ENCODE measurements around the gene IQCN.

Gene IQCN

DNA sequence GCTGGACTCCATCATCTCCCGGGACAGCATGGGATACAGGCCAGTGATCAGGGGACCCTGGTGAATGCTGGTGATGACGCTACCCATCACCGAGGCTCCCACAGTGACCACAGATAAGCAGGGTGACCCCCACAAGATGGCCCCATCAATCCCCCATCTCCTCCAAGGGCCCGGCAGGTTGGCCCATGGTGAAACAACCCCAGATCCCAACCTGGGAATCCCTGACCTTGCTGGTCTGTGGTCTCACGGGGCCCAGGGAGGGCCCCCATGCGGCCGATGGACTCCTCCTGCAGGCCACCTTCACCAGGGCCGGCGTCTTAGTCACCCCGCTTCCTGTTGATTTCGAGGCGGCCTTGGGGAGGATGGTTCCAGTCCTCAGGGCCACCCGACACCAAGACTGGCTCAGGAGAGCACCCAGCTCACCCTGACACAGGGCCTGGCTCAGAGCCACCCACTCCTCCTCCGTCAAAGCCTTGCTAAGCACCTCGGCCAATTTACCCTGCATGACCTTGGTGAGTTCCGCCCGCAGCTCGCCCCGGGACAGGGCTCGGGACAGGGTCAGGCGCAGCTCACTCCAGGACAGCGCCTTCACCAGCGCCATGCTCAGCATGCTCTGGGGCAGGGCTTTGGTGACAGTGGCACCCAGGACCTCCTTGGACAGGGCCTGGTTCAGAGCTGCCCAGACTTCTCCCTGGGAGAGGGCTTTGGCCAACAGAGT, 10.0 kb downstream of the IQCN start:
- DNase-seq, result no peak

DNA sequence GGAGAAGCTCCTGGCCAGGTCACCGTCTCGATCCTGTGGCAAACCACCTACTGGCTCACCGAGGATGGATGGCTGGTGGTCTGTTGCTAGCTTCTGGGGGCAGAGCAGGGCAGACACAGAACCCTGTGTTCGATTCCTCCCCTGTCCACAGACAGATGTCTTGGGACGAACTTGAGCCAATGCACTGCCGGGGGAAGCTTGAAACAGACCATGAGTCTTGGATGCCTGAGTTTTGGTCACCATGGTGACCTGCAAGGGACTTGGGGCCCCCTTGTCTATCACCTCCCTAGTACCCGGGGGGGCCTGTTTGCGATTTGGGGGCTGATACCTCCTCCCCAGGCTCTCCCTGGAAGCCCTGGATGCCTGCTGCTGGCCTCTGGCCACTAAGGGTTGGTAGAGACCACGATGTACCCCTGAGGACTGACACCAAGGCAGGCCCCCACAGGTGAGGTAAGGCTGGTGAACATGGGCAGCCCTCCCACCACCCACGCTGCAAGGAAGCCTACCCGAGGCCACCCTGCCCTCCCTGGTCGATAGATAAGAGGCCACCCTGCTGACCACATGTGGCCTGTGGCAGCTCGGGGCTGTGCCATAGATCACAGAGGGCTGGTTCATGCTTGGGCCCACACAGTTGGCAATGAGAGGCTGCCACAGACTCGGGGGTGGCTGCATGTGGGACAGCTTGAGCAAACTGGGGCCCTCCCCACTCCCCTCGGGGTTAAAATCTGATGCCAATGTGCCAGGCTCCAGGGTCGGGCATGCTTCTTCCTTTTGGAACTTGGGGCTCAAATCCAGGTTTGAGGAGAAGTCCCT, 10.7 kb downstream of the IQCN start:
- DNase-seq, result no peak

DNA sequence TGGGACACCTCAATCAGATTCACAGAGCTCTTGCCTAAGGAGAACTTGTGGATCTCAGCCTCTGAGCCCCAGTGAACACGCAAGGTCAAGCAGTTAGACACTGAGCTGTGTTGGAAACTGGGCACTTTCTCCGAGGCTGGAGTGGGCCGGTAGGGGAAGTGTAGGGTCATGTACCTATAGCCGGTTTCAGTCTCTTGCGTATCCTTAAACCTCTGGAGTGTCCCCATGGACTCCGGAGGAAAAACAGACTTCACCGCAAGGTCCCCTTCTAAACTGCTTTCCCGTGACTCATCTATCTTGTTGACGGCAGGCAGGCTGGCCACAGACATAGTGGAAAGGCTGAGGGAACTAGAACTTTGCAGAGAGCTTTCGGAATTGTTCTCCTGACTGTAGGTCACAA, 11.3 kb downstream of the IQCN start:
- DNase-seq, result no peak

DNA sequence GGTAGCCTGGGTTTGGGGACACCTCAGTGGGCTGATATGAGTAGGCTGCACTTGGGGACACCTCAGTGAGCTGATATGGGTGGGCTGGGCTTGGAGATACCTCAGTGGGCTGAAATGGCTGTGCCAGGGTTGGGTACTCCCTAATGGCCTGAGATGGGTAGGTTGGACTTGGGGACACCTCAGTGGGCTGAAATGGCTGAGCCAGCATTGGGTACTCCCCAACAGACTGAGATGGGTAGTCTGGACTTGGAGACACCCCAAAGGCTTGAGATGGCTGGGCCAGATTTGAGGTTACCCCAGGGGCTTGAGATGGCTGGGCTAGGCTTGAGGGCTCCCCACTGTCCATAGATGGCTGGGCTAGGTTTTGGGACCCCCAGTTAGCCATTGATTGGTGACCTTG, 12.1 kb downstream of the IQCN start:
- no peak for DNase-seq

DNA sequence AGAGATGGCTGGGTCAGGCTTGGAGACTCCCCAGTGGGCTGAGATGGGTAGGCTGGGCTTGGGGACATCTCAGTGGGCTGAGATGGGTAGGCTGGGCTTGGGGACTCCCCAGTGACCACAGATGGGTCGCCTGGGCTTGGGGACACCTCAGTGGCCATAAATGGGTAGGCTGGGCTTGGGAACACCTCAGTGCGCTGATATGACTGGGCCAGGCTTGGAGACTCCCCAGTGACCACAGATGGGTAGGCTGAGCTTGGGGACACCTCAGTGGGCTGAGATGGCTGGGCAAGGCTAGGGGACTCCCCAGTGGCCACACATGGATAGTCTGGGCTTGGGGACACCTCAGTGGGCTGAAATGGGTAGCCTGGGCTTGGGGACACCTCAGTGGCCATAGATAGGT, 12.8 kb downstream of the IQCN start:
- DNase-seq, result no peak

DNA sequence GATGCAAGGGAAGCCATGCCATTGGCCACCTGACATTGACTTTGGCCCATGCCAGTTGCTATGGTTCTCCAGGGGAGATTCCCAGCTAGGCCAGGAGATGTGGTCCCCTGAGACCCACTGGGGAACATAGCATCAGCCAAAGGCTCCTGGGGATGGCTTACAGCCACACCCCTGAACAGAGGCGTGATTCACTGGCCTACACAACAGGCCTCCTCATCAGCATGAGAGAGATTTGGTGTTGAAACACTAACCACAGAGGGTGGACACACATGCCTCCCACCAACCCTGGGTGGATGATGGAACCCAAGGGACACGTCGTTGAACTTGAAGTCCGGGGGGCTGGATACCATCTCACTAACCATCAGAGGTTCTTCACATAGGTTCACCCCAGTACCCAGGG, 14.4 kb downstream of the IQCN start:
- no peak for DNase-seq

DNA sequence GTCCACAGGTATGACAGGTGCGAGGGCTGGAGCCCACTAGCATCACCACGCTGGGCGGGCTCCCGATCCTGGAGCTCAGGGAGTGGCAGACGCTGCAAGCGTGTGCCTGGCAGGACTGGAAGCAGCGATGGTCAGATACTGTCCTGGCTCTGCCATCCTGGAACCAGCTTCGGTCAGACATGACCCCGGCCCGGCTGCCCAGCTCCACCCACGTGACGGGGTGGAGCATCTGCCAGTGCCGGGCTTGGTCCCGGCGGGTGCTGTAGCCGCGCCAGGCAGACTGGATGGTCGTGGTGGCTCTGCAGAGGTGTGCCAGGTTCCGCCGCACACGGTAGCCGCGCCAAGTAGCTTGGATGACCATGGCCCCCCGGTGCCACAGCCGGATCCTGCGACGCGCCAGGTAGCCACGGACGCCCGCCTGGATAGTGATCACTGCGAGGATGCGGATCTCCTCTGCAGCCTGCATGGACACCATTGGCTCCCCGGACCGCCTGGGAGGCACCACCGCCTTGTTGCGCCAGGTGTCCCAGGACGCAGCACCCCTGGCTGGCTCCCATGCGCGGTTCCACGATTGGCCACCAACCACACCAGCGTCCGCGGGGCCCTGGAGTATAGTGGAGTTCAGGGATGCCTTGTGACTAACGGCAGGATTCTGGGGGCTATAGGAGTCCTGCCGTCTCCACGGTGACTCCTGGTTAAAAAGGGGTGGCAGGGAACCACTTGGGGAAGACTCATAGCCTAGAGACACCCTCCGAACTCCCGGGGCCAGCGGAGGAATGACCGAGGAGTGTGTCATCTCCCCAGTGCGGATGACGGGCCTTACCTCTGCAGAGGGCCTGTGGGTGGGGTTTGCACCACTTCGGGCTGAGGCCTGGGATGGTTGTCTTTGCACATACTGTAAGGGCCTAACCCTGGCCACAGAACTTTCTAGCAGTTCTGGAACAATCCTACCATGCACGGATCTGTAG, 16.5 kb downstream of the IQCN start:
- DNase-seq, result no peak

DNA sequence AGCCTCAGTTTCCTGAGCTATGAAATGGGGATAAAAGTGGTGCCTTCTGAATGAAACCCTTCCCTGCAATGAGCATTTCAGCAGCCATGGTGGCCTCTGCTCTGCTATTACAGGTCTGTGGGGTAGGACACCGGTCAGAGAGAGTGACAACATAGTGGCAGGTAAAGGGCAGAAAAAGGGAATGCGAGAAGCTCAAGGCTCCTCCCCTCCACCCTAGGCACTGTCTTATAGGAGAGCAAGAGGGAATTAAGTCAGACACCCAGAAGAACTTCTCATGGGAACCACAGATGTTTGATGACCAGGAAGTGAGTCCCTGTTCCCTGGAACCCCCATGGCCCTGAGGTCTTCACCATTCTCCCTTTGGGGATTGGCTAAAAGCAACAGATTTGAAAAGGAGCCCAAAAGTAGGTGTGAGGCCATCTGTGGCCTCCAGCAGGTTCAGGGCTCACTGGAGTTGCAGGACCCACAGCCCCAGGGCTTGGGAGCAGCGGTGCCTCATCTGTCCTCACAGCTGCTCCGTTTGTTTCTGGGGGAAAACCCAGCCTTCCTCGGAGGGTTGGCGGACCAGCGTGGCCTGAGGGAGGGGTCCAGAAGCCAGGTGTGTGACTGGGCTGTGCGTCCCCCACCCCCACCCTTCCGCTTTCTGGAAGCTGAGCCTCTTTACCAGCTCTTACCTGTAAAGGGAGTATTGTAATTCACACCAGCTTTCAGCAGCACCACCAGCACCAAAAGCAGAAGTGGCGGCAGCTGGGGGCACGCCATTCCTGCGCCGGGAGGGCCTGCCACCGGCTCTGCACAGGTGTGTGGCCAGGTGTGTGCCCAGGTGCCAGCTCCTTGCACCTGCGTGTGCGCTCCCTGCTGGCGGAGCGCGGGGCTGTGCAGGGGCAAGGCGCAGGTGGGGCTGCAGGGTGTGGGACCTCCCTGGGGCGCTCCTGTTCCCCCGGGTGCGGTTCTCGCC, 19.4 kb downstream of the IQCN start:
- DNase-seq, result no peak

DNA sequence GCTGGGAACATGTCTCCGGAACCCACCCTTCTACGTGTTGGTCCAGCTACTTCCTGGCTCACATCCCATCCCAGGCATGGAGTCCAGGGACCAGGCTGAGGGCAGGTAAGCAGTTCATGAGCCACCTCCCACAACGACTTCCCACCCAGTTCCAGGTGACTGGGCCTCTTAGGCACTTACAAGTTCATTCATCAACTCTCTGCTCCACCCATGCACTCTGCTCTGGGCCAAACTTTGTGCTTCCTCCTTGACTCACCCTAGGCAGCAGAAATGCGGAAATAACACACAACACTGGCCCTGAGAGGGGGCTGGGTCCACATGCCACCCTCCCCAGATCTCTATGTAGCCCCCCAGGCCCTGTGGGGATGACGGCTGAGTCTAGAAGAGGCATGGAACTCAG, 20.5 kb downstream of the IQCN start:
- no peak for DNase-seq

DNA sequence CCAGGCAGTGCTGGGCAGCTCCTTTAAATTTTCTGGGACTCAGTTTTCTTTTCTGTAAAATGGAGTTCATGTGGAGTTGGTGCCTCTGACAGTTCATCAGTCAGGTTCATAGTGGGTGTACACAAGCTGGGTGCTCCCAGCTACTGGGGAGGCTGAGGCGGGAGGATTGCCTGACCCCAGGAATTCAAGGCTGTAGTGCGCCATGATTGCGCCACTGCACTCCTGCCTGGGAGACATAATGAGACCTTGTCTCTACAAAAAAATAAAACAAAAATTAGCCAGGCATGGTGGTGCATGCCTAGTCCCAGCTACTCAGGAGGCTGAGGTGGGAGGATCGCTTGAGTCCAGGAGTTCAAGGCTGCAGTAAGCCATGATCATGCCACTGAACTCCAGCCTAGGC, 21.1 kb downstream of the IQCN start:
- no peak for DNase-seq

DNA sequence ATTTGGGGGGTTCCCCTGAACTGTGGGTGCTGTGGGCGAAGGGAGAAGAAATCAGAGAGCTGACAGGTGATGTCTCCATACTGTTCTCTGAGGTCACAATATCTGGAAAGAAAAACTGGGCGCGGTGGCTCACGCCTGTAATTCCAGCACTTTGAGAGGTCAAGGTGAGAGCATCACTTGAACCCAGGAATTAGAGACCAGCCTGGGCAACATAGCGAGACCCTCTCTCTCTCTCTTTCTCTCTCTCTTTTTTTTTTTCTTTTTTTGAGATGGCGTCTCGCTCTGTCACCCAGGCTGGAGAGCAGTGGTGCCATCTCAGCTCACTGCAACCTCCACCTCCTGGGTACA, 21.9 kb downstream of the IQCN start:
- no peak for DNase-seq

DNA sequence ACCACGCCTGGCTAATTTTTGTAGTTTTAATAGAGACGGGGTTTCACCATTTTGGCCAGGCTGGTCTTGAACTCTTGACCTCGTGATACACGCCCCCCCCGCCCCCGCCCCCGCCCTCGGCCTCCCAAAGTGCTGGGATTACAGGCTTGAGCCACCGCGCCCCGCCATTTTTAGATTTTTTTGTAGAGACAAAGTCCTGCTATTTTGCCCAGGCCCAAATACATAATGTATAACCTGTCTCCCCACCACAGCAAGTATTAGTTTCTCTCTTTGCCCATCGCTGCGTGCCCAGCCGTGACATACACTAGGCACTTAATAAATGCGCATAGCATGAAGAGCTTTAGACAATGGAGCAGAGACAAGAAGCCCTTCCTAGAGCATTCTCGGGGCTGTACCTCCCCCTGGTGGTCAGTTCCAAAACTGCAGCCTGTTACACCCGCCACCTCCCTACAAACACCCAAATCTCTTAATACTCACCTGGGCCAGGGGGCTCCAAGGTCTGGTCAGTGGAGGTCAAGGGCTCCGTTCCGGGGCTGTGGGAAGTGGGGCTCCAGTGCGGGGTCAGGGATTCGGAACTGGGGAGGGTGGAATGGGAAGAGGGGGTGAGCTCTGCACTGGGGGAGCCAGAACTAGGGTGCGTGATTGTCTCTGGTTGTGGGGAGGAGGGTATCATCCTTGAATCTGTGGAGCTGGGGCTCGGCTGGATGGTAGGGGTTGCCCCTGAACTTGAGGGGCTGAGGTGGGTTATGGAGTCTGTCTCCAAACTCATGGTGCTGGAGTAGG, 22.5 kb downstream of the IQCN start:
- peak; percentile 44 for DNase-seq

DNA sequence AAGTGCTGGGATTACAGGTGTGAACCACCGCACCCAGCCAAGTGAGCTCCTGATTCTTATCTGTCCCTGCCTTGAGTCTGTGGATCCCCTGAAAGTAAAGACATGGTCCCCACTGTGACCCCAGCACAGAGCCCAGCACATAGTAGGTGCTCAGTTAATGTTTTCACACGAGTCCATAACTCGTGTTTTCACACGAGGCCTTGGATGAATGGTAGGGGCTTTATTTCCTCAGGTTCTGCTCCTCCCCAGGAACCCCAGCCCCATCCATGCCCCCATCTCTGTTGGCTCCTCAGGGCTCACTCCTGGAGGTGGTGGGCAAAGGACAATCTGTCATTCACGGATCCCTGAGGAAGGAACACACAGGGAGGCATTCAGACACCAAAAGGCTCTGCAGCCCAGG, 24.4 kb downstream of the IQCN start:
- DNase-seq, result no peak

DNA sequence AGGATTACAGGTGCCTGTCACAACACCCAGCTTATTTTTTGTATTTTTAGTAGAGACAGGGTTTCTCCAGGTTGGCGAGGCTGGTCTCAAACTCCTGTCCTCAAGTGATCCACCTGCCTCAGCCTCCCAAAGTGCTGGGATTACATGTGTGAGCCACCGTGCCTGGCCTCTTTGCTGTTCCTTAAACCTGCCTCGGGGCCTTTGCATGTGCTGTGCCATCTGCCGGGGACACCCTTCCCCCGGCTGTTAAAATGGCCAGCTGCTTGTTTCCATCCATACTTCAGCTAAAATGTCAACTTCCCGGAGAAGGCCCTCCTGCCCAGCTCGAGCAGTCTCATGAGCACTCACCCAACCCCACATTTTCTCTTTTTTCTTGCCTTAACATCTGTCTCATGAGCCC, 29.0 kb downstream of the IQCN start:
- no peak for DNase-seq

DNA sequence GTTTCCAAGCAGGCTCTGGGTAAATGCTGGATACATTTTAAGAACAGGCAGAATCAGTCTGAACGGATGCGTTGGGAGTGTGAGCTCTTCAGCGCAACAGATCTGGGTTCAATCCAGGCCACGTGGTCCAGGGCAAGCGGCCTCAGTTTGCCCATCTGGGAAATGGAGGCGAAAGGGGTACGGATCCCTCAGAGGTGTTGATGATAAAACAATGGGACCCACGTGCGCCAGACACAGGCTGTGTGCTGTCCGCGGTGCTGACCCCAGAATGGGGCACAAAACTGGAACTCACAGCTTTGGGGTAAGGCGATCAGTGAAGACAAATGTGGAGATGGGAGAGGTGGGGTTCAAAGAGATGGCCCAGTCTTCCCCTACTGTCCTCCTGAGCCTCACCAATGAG, 34.9 kb downstream of the IQCN start:
- DNase-seq, result no peak

DNA sequence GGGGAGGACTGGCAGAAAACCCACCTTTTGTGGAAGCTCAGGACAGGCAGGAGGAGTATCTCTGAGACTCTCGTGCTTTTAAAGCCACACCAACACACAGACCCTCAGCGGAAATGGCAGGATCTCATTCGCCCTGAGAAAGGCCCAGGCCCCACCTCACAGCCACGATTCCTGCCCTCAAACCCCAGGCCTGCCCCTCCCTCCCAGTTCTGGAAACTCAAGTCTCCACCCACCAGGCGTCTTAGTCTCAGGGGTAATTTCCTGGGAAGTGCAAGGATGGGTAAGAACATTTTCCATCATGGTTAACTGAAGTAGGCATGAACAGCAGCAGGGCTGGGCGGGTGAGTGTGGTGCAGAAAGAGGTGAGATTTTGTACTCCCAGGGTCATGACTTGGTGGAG, 40.1 kb downstream of the IQCN start:
- no peak for DNase-seq

DNA sequence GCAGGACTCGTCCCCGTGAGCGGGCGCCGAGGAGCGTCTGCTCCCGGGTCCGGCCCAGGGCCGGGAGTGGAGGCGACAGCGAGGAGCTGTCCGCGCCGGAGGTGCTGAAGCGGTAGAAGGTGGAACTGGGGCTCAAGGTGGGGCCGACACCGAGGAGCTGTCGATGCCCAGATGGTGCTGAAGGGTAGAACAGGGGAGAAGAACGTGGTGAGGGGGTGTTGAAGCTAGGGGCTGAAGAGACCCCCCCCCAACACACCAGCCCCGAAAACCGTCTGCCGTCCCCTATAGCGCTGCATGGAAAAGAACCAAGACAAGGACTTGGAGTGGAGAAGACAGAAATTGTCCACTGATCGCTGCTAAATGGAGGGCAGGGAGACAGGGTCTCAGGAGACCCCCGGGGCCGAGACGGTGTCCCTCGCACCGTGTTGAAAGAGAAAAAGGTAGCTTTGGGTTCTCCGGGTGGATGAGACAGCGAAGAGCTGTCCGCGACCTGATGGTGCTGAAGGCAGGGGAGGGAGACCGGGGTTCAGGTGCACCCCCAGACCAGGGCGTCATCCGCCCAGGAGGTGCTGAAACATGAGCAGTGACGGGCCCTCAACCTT, 40.9 kb downstream of the IQCN start:
- DNase-seq, result peak; percentile 53

DNA sequence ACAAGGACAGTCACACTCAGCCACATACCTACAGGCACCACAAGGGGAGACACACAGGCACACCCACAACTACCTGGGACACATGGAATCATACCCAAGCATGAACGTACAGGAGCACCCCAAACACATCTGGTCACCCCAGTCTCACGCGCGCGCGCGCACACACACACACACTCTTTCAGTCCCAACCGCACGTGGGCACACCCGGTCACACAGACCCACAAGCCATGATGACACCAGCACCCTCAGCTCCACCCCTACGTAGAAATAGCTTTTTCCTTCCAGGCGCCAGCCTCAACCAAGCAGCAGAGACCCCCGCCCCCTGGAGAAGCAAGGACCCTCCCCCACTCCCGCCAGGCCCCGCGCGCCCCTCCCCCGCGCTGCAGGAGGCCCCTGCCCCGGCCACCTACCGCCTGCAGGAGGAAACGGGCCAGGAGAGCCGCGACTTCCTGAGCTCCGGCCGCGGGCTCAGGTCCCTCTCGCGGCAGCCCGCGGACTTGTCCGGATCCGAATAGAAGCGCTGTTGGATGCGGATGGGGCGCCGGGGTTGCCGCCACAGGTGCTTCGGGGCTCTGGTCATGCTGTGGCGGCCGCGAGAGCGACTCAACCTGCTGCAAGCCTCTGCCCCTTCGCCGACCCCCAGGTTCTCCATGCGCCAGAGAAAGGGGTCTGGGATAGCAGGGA, 41.6 kb downstream of the IQCN start:
- no peak for DNase-seq

DNA sequence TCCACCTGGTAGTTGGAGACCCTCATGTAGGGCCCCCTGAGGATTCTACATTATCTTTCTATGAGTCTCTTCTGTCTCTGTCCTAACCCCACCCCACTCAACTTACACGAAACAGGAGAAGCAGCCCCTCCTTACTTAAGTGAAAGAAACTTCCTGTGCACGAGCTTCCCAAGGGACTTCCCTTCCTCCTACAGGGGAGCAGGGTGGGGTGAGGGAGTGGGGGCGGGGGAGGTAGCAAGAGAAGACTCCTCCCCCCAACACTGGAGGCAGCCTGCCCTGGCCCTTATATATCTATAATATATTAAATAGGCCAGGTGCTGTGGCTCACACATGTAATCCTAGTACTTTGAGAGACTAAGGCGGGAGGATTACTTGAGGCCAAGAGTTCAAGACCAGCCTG, 42.5 kb downstream of the IQCN start:
- DNase-seq, result no peak

DNA sequence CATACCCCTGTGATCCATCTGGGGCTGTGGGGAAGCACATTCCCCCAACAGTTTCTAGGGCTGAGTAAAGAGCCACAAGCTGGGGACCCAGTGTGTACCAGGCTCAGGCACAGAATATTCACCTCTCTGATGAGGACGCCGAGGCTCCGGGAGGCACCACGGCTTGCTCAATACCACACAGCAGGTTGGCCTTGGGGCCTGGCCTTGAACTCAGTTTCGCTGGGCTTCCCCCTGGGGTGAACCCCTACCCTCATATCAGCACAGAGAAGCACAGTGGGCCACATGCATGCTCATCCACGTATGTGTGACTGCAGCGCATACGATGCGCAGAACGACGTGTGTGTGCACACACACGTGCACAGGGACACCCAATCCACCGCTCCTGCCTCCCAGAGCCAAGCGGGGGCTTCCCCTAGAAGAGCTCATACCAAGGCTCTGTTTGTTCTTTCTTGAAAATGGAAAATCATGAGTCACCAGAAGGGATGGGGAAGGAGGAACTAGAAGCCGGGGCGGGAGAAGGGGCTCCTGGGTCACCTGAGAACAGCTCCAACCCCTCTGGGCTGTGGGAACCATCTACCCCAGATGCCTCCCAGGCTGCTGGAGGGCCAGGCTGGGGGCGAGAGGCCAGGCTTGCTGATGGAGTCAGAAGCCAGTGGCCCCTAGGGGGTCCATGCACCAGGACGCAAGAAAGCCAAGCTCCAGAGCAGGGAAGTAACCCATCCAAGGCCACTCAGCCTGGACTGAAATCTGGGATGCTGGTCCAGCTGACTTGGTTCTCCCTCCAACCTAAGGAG, 43.1 kb downstream of the IQCN start:
- DNase-seq, result no peak

Measured in T1000 (cell line).